Loucy (cell line): Measurements from ENCODE around the gene NAXE.

Experiments
- H2AFZ ChIP-seq: fragments of 200-600 bp; sonication (generic); 2 replicates; pipeline ENCODE4 v1.6.0; 2016; ENCODE audit warnings: antibody characterized with exemption, mild to moderate bottlenecking, low read length, moderate library complexity
- H3F3A ChIP-seq: fragments of 200-600 bp; 2 replicates; pipeline ENCODE4 v1.6.0; 2016; ENCODE audit warnings: antibody characterized with exemption, low read depth, mild to moderate bottlenecking
- H3K27me3 ChIP-seq: fragments of 200-600 bp; sonication (generic); 2 replicates; pipeline ENCODE4 v1.6.1; 2014; ENCODE audit warnings: low read length, mild to moderate bottlenecking; ENCODE audit not compliant: insufficient read depth, poor library complexity, severe bottlenecking
- H3K36me3 ChIP-seq: fragments of 200-600 bp; sonication (generic); 2 replicates; pipeline ENCODE4 v1.6.1; 2016; ENCODE audit warnings: low read length; ENCODE audit not compliant: insufficient read depth
- H3K4me1 ChIP-seq: fragments of 200-600 bp; sonication (generic); 2 replicates; pipeline ENCODE4 v1.5.1; 2014; ENCODE audit warnings: low read length, mild to moderate bottlenecking; ENCODE audit not compliant: insufficient read depth, poor library complexity, severe bottlenecking
- H3K4me2 ChIP-seq: fragments of 200-600 bp; sonication (generic); 2 replicates; pipeline ENCODE4 v1.6.0; 2014; ENCODE audit warnings: antibody characterized with exemption, low read length, low read depth, mild to moderate bottlenecking; ENCODE audit not compliant: poor library complexity, severe bottlenecking
- H3K4me3 ChIP-seq: fragments of 200-600 bp; sonication (generic); 2 replicates; pipeline ENCODE4 v1.5.1; 2014; ENCODE audit warnings: low read length, mild to moderate bottlenecking, mixed read lengths; ENCODE audit not compliant: poor library complexity, severe bottlenecking
- H3K79me2 ChIP-seq: fragments of 200-600 bp; sonication (generic); 2 replicates; pipeline ENCODE4 v1.6.1; 2014; ENCODE audit warnings: low read length; ENCODE audit not compliant: insufficient read depth
- H3K9ac ChIP-seq: fragments of 200-600 bp; sonication (generic); 2 replicates; pipeline ENCODE4 v1.6.0; 2014; ENCODE audit warnings: mild to moderate bottlenecking, low read depth, low read length, moderate library complexity; ENCODE audit not compliant: poor library complexity, severe bottlenecking
- H3K9me2 ChIP-seq: fragments of 200-600 bp; sonication (generic); replicated peaks from 2 replicates; pipeline ENCODE4 v1.6.1; 2016; ENCODE audit warnings: low read depth, low read length, mixed read lengths
- H3K9me3 ChIP-seq: fragments of 200-600 bp; sonication (generic); 2 replicates; pipeline ENCODE4 v1.6.1; 2014; ENCODE audit warnings: mild to moderate bottlenecking, antibody characterized with exemption, low read length, low read depth; ENCODE audit not compliant: insufficient read depth
- H4K20me1 ChIP-seq: fragments of 200-600 bp; sonication (generic); 2 replicates; pipeline ENCODE4 v1.6.0; 2014; ENCODE audit warnings: antibody characterized with exemption, low read length, mild to moderate bottlenecking; ENCODE audit not compliant: insufficient read depth, poor library complexity, severe bottlenecking
- EZH2phosphoT487 ChIP-seq: fragments of 200-600 bp; IDR thresholded peaks from 2 replicates; pipeline ENCODE4 v1.6.1; 2018; ENCODE audit warnings: antibody characterized with exemption, mild to moderate bottlenecking, moderate library complexity, borderline replicate concordance
- TF ChIP-seq, protein P1 (sequence below): fragments of 200-600 bp; sonication (generic); conservative IDR thresholded peaks from 2 replicates; pipeline ENCODE4 v1.5.1; 2014; ENCODE audit warnings: mild to moderate bottlenecking, antibody characterized with exemption, low read length

Gene NAXE

DNA sequence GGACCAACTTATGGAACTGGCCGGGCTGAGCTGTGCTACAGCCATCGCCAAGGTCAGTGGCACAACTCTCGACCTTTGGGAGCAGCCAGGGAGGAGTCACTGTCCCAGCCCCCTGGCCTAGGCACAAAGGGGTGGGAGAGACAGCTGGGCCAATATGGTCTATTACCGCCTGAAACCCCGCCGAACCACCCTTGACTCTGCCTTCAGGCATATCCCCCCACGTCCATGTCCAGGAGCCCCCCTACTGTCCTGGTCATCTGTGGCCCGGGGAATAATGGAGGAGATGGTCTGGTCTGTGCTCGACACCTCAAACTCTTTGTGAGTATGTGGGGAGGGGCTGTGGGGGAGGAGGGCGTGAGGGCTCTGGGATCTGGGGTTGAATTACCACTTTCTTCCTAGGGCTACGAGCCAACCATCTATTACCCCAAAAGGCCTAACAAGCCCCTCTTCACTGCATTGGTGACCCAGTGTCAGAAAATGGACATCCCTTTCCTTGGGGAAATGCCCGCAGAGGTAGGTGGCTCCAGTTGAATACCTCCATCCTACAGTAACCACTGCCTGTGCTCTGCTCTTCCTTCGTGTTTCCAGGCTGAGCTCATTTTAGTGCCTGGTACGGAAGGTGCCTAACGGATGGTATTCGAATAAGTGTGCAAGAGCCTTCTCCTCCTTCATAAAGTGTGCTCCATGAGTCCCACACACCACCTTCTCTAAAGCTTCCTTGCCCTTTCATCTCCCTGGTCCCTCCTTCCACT lies 758 bp downstream of the NAXE start:
- no peaks in the 10 kb centered on the region for H3K27me3 ChIP-seq
- H4K20me1 ChIP-seq = no peaks in the 10 kb centered on the region
- H3K4me1 ChIP-seq = peaks cover 14% of the 10 kb centered on the region
- peaks cover 14% of the 10 kb centered on the region for H3K79me2 ChIP-seq
- peak overlapping the region; percentile 90 for H3K4me2 ChIP-seq
- H3K9me3 ChIP-seq = no peaks in the 10 kb centered on the region
- no peaks in the 10 kb centered on the region for H3K9me2 ChIP-seq
- peaks cover 13% of the 10 kb centered on the region; the same call in 1 of the 2 replicates for H3K36me3 ChIP-seq
- TF ChIP-seq, protein P1, sequence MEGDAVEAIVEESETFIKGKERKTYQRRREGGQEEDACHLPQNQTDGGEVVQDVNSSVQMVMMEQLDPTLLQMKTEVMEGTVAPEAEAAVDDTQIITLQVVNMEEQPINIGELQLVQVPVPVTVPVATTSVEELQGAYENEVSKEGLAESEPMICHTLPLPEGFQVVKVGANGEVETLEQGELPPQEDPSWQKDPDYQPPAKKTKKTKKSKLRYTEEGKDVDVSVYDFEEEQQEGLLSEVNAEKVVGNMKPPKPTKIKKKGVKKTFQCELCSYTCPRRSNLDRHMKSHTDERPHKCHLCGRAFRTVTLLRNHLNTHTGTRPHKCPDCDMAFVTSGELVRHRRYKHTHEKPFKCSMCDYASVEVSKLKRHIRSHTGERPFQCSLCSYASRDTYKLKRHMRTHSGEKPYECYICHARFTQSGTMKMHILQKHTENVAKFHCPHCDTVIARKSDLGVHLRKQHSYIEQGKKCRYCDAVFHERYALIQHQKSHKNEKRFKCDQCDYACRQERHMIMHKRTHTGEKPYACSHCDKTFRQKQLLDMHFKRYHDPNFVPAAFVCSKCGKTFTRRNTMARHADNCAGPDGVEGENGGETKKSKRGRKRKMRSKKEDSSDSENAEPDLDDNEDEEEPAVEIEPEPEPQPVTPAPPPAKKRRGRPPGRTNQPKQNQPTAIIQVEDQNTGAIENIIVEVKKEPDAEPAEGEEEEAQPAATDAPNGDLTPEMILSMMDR = no peak
- no peak for TF ChIP-seq EZH2phosphoT487
- peak overlapping the region; percentile 78; the same call in 1 of the 2 replicates for H2AFZ ChIP-seq
- H3F3A ChIP-seq = no peaks in the 10 kb centered on the region
- peak overlapping the region; percentile 82 for H3K9ac ChIP-seq
- peak overlapping the region; percentile 91 for H3K4me3 ChIP-seq

DNA sequence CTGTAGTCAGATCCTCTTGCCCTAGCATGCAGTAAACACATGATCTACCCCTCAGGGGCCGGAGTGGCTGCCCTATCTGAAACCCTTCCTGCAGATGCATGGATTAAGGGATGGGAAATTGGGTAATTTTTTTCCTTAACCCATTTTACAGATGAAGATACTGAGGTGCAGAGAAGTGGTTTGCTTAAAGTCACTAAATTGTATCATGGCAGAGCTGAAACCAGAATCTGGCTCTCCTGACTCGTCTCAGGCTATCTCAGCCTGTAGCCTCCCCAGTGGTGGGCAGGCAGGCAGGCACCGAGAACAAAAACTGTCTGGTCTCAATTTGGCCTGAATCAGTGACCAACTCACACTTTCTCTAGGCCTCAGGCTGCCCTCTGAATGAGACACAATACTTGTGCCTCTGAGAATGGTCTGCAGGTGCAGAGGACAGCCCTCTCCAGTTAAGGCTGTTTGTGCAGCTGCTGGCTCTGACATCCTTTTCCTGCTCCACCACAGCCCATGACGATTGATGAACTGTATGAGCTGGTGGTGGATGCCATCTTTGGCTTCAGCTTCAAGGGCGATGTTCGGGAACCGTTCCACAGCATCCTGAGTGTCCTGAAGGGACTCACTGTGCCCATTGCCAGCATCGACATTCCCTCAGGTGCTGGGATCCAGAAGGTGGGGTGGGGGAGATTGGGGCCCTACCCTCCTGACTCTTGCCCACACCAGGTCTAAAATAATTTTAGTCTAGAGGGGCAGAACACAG lies 1.5 kb downstream of the NAXE start:
- Histone ChIP-seq H3K9ac (peak overlapping the region; percentile 82), H3F3A (no peaks in the 10 kb centered on the region)

DNA sequence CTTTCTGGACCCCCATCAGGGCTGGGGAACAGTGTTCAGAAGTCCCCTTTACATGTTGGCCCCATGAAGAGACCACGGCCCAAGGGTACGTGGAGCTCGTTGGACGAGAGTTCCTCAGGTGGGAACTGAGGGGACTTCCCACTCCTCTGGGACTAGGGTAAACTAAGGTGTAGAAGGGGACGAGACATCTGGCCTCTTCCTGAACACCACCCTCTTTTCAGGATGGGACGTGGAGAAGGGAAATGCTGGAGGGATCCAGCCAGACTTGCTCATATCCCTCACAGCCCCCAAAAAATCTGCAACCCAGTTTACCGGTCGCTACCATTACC lies 2.0 kb downstream of the NAXE start:
- peak overlapping the region; percentile 90 for H3K4me2 ChIP-seq
- no peaks in the 10 kb centered on the region for H3F3A ChIP-seq
- H3K36me3 ChIP-seq = peaks cover 22% of the 10 kb centered on the region; the same call in 1 of the 2 replicates

More for the DNA sequence above, 1.5 kb downstream of the NAXE start:
- H2AFZ ChIP-seq = no peak overlapping the region
- no peaks in the 10 kb centered on the region for H3K9me2 ChIP-seq
- H3K27me3 ChIP-seq = no peaks in the 10 kb centered on the region
- H3K4me2 ChIP-seq = peak overlapping the region; percentile 90
- H3K4me3 ChIP-seq = peak overlapping the region; percentile 91
- H3K79me2 ChIP-seq = peaks cover 14% of the 10 kb centered on the region
- H3K36me3 ChIP-seq = peaks cover 18% of the 10 kb centered on the region; the same call in 1 of the 2 replicates
- TF ChIP-seq, protein P1 = no peak
- no peak for TF ChIP-seq EZH2phosphoT487
- H3K9me3 ChIP-seq = no peaks in the 10 kb centered on the region
- no peaks in the 10 kb centered on the region for H4K20me1 ChIP-seq
- peaks cover 14% of the 10 kb centered on the region for H3K4me1 ChIP-seq

More for the DNA sequence above, 2.0 kb downstream of the NAXE start:
- H3K79me2 ChIP-seq = peaks cover 14% of the 10 kb centered on the region
- H3K9ac ChIP-seq = no peak overlapping the region
- H4K20me1 ChIP-seq = no peaks in the 10 kb centered on the region
- H3K4me3 ChIP-seq = no peak overlapping the region
- no peak for TF ChIP-seq EZH2phosphoT487
- TF ChIP-seq, protein P1 = no peak
- no peak overlapping the region for H2AFZ ChIP-seq
- H3K9me2 ChIP-seq = no peaks in the 10 kb centered on the region
- peaks cover 14% of the 10 kb centered on the region for H3K4me1 ChIP-seq
- no peaks in the 10 kb centered on the region for H3K9me3 ChIP-seq
- no peaks in the 10 kb centered on the region for H3K27me3 ChIP-seq
